CD4-positive, alpha-beta T cell treated with Interleukin-10 for 1 hour (primary cell): Measurements from ENCODE around the gene SLC4A5.

Source experiments
- DNase-seq: peaks from one replicate; pipeline ENCODE4 v3.0.0-alpha.2; 2020

SLC4A5 gene

DNA sequence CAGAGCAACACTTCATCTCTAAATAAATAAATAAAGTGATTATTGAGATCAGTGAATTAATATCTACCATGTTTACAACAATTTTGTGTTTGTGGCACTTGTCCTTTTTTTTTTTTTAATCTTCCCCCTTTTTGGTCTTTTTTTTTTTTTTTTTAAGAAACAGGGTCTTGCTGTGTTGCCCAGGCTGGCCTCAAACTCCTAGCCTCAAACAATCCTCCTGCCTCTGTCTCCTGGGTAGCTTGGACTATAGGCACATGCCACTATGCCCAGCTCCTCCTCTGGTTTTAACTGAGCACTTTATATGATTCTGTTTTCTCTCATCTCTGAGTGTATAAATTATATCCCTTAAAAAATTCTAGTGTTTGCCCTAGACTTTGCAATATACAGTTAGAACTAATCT is 30.3 kb downstream of the SLC4A5 start:
- DNase-seq, result no peak

DNA sequence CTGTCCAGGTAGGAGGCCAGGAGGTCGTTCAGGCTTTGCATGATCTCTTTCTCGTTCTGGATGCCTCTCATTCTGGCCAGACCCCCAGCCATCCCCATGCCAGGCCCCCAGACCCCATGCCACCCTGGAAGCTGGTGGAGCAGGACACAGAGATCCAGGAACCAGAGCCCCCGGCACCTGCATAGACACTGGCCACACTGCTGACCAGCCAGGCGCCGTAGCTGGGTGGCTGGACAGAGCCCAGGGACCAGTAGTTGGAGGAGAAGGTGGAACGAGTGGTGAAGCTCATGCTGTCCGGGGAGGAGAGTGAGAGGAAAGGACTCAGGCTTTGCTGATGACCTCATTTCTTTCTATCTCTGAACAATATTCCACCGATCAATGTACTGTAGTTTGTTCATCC is 35.5 kb downstream of the SLC4A5 start:
- no peak for DNase-seq

DNA sequence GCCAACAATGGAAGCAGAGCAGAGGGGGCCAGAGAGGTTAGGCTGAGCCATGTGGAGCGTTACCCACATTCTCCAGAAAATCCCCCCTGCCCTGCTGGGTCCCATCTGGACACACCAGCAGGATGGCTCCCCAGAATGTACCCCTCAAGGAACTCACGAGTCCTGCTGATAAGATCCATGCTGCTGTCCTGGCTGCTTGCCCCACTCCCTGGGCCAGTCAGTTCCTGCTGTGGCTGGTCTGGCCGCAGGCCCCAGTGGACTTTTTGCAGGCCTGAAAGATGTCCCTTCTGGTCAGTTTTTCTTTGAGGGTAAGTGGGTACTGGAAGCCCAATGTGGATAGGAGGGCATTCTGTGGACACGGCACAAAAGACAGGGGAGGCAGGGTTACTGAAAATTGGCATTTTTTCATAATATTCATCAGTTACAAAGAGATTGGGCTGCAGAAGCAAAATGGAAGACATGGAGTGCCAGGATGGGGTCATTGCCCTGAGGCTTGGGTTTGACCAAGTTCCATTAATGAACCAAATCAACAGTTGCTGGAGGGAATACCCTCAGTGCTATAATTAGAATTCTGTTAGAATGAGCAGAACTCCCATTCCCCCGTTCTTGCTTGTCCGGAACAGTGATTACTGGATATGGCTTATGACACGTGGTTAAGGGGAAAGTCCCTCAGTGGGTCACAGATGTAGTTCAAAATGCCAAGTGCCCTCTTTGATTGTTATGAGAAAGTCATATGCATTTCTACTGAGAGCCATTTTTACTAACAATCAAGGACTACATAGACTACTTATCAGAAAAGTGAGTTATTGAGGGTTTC is 38.7 kb downstream of the SLC4A5 start:
- no peak for DNase-seq

DNA sequence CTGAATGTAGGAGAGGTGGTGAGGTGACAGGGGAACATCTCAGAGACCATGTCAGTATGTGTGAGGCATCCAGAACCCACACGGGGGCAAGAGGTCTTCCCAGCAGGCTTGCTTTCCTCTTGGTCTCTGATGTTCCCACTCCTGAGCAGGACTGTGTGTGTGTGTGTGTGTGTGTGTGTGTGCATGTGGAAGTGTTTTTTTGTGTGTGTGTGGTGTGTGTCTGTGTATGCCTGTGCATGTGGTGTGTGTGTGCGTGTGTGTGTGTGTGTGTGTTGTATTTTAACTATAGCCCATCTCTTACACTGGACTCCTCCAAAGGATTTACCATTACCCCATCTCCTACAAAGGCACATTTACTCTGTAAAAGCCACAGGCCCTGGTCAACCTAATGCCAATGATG is 40.4 kb downstream of the SLC4A5 start:
- no peak for DNase-seq

DNA sequence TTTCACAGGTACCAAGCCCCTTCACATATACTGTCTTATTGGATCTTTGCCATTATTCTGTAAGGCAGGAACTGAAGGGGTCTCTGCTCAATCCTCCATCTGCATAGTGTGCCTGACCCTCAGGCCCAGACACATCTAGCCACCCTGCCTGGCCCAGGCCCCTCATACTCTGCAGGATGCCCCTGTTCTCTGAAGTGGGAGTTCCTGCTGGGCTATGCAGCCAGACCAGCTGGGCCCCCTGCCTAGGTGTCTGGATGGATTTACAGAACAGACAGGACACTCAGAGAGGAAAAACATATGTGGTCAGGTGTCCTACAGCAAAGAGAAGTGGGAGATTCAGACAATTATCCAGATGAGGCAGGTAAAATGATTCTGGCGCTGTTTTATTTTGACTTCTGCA is 42.0 kb downstream of the SLC4A5 start:
- no peak for DNase-seq

DNA sequence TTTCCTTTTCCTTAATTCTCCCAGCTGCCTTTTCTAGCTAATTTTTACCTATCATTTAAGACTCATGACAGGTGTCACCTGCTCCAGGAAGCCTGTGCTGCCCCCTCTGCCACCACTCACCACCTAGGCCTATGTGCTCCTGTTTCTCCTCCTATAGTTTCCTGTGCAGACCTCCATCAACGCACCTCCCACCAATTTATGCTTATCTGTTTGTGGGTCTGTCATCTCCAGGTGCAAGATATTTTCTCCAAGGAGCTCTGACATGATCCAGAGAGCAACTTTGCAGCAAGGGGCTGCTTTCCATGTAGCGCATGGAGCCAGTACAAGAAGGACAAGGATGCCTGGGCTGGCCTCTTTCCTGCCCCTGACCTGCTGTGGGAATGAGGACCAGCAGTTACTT is 42.7 kb downstream of the SLC4A5 start:
- DNase-seq, result no peak

DNA sequence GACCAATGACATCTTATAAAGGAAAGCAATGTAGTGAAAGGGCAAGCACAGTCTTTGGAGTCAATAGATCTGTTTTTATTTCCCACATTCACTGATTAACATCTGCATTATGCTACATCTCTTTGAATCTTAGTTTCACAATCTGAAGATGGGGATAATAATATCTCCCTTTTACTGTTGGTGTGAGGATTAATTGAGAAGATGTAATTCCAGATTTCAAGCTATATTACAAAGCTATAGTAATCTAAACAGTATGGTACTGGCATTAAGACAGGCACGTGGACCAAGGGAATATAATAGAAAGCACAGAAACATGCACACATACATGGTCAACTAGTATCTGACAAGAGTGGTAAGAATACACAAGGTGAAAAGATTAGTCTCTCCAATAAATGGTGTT is 45.3 kb downstream of the SLC4A5 start:
- no peak for DNase-seq

DNA sequence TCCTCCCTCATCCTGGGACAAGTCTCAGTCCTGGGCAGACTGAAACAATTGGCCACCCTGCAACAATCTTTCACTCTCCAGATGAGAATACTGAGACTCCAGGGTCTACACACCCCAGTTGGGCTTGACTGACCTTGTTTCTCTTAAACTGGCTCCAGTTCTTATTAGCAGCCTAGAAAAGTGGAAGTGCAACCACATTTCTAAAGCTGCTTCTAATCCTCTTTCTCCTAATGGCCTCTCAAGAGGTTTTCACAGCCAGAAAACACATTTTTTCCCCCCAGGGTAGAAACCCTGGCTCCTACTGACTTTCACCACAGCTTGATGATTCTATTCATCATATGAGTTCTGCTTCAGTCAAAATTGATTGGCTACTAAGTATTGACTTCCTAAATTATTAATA is 45.8 kb downstream of the SLC4A5 start:
- no peak for DNase-seq

DNA sequence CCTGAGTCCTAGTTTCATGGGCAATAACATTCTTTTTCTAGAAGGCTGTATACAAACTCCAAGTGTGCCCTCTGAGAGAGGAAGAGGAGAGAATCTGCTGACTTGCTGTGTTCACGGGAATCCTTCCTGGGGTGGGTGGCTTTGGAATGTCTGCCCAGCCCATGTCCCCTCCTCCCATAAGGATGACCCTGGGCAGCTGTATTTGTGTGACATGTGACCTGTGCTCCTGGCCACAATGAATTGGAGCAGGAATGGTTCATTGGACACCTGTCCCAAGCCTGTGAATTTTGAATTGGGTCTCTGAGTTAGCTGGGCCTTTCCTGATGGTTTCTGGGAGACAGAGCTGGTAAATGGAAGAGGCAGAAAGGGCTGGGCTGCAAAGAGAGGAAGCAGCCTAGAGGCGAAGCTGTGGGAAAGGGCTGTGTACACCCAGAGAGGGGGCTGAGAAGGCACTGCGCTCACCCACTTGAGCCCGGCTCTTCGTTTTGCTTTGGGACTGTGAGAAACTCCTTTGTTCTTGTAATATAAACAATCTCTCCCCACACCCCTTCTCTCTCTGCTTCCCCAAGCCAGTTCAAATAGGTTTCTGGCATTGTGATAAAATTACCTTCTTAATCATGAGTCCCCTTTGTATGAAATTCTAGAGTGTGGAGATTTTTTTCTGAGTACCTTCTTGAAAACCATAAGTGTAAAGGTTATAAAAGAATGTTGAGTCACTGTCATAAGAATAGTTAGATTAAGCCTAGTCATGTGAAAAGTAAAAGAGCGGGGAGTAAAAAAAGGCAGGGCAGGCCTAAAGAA is 49.8 kb downstream of the SLC4A5 start:
- no peak for DNase-seq

DNA sequence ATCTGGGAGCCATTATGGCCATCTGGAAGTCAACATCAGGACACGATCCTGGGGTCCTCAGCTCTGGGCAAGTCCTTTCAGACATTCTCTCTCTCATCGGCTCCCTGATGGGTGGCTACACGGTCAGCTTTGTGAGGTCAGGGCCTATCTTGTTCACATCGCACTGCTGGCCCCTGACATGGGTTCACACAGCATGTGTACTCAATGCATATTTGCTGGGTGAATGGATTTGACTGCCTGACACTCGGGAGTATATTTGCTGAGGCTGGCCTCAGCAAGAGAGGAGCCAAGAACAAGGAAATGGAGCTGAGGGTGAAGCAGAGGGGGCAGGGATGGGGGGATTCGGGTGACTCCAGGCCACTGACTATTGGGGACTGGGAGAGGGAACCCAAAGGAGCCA is 50.5 kb downstream of the SLC4A5 start:
- DNase-seq, result no peak

DNA sequence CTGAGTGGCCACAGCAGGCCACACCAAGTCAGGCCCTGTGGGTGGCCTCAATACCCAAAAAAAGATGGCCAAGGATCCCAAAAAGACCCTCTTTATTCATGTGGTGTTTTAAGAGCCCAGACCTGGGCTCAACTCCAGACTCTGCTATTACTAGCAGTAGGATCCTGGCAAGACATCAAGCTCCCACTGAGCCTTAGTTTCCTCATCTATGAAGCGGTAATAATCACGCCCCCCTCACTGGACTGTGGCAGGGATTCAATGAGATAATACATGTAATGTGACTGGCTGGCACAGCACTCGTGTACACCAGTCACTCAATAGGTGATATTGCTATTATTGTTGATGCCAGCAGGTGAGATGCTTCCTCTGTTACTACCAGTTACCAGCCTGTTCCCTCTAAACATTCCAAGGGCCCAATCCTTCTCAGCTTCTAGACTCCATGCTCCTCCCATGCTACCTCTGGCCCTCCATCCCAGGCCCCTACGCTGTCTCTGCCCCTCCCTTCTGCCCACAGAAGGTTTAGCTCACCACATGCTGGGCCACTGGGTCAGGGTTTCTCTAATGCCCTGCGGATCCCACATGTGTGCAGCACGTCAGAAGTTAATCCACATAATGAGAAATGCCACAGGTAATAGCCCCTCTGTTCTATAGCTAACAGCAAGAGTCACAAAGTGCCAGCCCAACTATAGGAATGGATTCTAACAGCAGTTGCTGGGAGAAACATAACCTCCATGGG is 51.2 kb downstream of the SLC4A5 start:
- DNase-seq, result no peak

DNA sequence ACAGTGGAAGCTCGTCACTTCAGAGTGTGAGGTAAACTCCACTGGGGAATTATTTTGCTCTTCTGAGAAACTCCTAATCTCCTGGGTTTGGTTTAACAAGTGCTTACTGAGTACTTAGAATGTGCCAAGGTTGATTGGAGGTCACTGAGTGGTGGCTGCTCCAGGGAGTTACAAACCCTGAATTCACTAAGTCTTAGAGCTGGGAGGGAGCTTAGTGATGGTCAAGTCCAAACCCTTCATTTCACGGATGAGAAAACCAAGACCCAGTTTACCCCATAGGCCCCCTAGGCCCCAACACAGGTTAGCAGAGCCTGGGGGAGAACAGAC is 52.0 kb downstream of the SLC4A5 start:
- DNase-seq, result no peak

DNA sequence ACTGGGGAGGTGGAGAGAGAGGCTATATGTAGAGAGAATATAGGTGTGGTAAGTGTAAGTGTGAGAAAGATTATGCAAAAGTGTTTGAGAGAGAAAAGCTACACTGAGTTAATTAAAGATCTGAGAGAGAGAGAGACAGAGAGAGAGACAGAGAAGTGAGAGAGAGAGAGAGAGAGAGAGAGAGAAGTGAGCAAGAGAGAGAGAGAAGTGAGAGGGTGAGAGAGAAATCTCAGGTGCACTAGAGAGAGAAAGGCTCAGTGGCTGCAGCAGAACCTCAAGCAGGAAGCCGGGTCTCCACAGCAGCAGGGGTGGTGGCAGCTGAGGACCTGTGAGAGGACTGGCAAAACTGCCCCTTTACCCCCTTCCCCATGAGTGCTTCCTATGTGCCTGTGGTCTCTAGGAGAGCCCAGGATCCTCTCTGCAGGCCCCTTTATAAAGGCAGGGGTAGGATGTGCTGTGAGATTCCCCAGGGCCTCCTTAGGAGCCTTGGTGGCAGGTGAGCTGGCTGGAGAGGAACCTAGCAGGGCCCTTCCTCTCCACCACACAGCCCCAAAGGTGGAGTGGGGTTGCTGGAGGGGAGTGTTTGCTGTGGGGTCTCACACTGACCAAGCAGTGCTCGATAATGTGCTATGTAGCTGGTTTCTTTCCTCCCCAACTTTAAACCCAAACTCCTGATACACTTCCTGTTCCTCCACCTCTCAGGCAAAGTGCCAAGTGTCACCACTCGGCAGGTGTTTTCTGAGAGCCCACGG is 52.6 kb downstream of the SLC4A5 start:
- peak; percentile 71 for DNase-seq

DNA sequence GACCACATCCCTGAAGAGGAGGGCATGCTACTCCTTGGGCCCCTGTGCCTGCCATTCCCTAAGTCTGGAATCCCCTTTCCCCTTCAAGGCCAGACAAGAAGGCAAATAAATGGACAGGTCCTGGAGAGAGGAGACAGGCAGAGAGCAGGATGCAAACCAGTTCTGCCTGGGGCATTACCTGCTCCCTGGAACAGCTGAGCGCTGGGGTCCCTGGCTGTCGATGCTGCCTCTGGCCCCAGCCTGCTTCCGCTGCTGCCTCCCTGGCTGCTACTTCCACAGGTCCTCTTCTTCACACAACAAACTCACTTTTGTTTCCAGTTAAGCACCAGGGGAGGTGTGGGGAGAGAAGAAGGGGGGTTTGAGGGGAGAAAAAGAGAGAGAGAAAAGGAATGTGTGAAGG is 53.1 kb downstream of the SLC4A5 start:
- no peak for DNase-seq

DNA sequence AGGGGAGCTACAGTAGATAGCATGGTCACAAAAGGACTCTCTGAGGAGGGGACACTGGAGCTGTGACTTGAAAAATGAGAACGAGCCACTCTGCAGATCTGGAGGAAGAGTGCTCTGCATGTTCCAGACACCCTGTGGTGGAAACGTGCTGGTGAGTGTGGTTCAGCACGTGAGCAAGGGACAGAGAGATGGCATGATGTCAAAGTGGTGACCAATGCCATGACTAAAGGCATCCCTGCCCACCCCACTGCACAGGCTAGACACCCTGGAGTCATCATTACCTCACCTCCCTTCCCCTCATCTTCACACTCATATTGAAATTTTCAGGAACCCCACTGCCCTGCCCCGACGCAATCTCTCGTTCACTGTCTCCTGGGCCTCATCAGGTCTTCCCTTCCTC is 56.5 kb downstream of the SLC4A5 start:
- DNase-seq, result no peak

DNA sequence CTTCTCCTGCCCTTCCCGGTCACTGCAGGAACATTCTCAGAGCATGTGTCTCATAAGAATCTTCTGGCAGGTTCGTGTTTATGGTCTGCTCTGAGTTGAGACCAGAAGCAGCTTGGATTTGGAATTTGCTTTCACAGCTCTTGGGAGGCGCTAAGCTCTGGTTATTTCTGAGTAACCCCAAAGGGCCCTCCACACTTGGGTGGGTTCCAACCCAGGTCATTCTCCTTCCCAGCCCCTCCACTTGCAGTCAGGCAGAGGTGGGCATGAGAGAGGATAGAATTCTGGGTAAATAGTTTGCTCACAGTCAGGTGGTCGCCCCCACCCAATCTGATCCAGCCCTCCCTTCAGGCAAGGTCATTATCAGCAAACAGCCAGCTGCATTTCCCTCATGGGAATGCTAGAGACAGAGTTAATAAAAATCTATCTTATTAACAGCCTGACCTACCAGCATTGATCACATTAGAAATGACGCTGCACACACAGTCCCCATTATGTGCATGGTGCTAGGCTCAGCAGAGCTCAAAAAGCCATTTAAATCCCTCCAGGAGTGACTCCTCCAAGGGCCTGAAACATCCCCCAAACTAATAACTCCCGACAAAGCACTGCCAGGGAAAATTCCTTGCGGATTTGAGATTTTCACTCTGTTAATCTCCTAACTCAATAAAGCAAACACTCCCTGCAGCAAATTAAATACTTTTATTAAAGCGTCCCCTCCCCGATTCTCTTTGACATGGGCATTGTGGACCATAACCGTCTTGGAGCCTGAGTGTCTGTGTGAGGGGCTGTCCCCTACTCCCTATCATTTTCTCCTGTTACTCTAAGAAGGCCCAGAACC is 61.9 kb downstream of the SLC4A5 start:
- no peak for DNase-seq

DNA sequence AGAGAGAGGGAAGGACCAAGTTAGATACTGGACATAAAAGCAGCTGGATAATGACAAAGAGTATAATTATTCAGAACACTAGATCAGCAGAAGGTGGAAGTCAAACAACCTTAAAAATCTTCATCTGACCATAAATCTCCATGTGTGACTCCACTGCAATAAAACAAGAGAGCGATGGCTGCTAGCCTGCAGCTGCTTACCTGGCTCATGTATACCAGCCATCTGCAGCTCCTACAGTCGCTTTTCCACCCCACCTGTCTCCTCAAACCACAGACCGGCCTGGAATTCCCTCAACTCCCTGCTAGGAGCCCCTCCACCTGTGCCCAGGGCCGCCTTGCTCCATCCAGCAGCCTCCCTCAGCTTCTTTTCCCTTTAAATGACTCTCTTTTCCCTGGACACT is 64.5 kb downstream of the SLC4A5 start:
- DNase-seq, result no peak

DNA sequence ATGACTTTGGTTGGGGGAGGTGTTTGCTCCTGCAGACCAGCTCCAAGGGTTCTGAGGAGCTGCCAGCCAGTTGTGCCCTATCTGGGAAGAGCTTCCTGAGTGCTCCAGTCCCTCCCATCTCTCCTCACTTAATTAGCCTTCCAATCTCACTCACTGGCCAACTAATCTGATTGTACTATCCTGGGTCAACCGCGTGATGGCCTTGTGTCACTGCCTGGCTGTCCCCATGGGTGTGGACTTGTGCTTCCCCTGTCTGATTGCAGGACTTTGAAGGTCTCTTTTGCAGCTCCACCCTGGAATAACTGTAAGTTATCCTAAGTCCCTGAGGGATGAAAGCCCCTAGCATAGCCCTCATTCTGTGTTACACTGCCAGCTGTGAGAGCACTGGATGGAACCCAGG is 65.0 kb downstream of the SLC4A5 start:
- DNase-seq, result no peak

DNA sequence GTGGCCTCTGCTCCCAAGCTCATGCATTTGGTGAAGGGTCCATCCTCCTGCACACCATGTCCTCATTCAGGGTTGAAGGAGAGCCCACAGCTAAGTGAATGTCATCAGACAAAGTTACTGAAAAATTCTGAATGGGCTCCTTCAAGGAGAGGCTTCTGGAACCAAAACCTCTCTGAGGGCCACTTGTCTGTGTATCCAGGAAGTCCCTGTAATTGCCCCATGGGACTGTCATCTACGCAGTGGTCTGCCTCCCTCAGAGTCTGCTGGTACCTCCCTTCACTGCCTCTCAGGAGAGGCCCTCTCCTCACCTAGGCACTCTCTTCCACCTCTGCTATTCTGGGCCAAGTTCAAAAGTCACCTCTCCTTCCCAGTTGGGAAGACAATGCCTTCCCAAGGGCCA is 68.0 kb downstream of the SLC4A5 start:
- DNase-seq, result no peak

DNA sequence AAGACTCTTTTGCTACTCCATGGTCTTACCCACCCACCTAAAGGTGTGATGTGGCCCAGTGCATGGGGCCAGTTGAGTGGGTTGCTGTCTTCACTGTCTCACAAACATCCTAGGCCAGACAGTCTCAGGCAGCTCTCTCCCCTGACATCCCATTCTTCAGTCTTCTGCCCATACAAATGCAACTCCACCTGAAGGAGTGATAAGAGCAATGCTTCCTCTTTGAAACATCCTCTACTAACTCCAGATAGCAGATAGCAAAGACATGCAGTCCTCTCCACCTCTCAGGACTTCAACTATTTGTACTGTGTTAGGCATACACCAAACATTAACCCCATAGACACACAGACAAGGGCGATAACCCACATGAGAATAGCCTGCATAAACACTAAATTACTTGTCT is 73.5 kb downstream of the SLC4A5 start:
- DNase-seq, result no peak

DNA sequence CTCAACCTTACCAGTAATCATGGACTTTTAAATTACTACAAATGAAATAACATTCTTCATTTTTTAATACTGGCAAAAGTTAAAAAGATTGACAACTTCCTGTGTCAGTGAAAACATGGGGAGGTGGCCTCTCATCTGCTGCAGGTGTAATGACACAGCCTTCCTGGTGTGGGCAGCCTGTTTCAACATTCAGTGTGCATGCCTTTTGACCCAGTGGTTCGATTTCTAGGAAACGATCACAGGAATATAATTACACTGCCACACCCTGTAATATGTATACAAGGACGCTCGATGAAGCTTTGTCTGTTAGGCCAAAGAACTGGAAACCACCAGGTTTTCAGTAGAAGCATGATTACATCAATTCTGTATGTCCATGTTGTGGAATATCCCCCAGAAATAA is 76.1 kb downstream of the SLC4A5 start:
- peak; percentile 77 for DNase-seq

DNA sequence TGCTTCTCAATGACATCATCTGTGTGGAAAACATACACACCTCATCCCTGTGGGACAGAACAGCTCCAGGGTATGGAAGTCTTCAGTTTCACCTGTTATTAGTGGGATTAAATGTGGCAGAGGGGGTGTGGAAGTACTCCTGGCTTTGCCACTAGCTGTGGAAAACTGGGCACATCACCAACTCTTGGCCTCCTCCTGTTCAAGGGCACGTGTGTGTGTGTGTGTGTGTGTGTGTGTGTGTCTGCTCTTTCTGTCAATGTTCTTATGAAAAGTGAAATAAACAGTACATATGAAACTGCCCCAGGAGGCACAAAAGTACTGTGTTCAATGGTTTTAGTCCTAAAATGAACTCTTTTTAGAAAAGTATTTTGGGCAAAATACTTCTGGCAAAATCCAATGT is 78.9 kb downstream of the SLC4A5 start:
- DNase-seq, result no peak
